Measurements from ENCODE around the gene GSG1L. TPM values are rescaled to one million over a fixed set of nuclear protein-coding genes. Genes with fewer than 3 reads are reported as not detected.

Gene GSG1L
- polyA plus RNA-seq, 1 donor (not counting 4 experiments of a cell fraction or from before 2014, with no cell fraction given), result not detected

GRCh38 chr16:28041615-28042014 lies 21.9 kb downstream of the GSG1L start:
- DNase-seq (ENCODE audit: low read depth, low spot score), result no peak
- dilution Hi-C loops (cut with MboI; ENCODE audit: extremely low pct_ligation_motif_present, low sequenced_read_pairs), result no loop called here
- H2AFZ ChIP-seq (ENCODE audit: control insufficient read depth, low read length), result no peak overlapping the region
- no peaks in the 10 kb centered on the region for H3K9me3 ChIP-seq (ENCODE audit: control insufficient read depth, low read depth, low read length)
- H3K36me3 ChIP-seq (ENCODE audit: control insufficient read depth in 2 of 2, extremely low read depth in 1 of 2, insufficient read depth in 2 of 2, low read length in 2 of 2), result no peaks in the 10 kb centered on the region
- no peaks in the 10 kb centered on the region for H3K4me1 ChIP-seq (ENCODE audit: control insufficient read depth, extremely low read depth, insufficient read depth, low read length)
- no peak overlapping the region for H3K27ac ChIP-seq (ENCODE audit: control insufficient read depth, insufficient read depth, low read length)
- H4K20me1 ChIP-seq (ENCODE audit: control insufficient read depth, extremely low read depth, insufficient read depth, low read length), result no peaks in the 10 kb centered on the region
- no peaks in the 10 kb centered on the region for H3K27me3 ChIP-seq (ENCODE audit: control insufficient read depth, extremely low read depth, insufficient read depth, low read length)
- H3K9ac ChIP-seq (ENCODE audit: control insufficient read depth, extremely low read depth, insufficient read depth, low read length), result no peak overlapping the region
- no peaks in the 10 kb centered on the region for H3K9me1 ChIP-seq (ENCODE audit: control insufficient read depth, extremely low read depth, insufficient read depth, low read length)
- no peaks in the 10 kb centered on the region for H3K79me2 ChIP-seq (ENCODE audit: control insufficient read depth, insufficient read depth, low read length)
- TF ChIP-seq EZH2 (IDR thresholded peaks at IDR 0.05; ENCODE audit: low read length), result no peak
- no peak for TF ChIP-seq CTCF (optimal IDR thresholded peaks at IDR 0.05 in 1 of 3, IDR thresholded peaks at IDR 0.05 in 1 of 3, conservative IDR thresholded peaks at IDR 0.05 in 1 of 3; ENCODE audit: extremely low read depth in 1 of 3, insufficient read depth in 2 of 3, low read length in 3 of 3)
- FAIRE-seq, result no peak
- no peak overlapping the region for H3K4me2 ChIP-seq (ENCODE audit: control insufficient read depth, extremely low read depth, insufficient read depth, low read depth, low read length)
- H3K4me3 ChIP-seq (ENCODE audit: control insufficient read depth in 2 of 3, extremely low read depth in 1 of 3, insufficient read depth in 2 of 3, low read depth in 1 of 3, low read length in 3 of 3), result no peak overlapping the region

GRCh38 chr16:28040039-28040438 lies 23.5 kb downstream of the GSG1L start:
- Histone ChIP-seq H3K9me3 (ENCODE audit: control insufficient read depth, low read depth, low read length) (no peaks in the 10 kb centered on the region), H2AFZ (ENCODE audit: control insufficient read depth, low read length) (no peak overlapping the region), H3K36me3 (ENCODE audit: control insufficient read depth in 2 of 2, extremely low read depth in 1 of 2, insufficient read depth in 2 of 2, low read length in 2 of 2) (no peaks in the 10 kb centered on the region), H3K79me2 (ENCODE audit: control insufficient read depth, insufficient read depth, low read length) (no peaks in the 10 kb centered on the region), H3K27me3 (ENCODE audit: control insufficient read depth, extremely low read depth, insufficient read depth, low read length) (no peaks in the 10 kb centered on the region), H3K4me1 (ENCODE audit: control insufficient read depth, extremely low read depth, insufficient read depth, low read length) (no peaks in the 10 kb centered on the region), H3K9me1 (ENCODE audit: control insufficient read depth, extremely low read depth, insufficient read depth, low read length) (no peaks in the 10 kb centered on the region), H3K4me3 (ENCODE audit: control insufficient read depth in 2 of 3, extremely low read depth in 1 of 3, insufficient read depth in 2 of 3, low read depth in 1 of 3, low read length in 3 of 3) (no peak overlapping the region), H3K9ac (ENCODE audit: control insufficient read depth, extremely low read depth, insufficient read depth, low read length) (no peak overlapping the region), H4K20me1 (ENCODE audit: control insufficient read depth, extremely low read depth, insufficient read depth, low read length) (no peaks in the 10 kb centered on the region), H3K27ac (ENCODE audit: control insufficient read depth, insufficient read depth, low read length) (no peak overlapping the region), H3K4me2 (ENCODE audit: control insufficient read depth, extremely low read depth, insufficient read depth, low read depth, low read length) (no peak overlapping the region)
- no peak for FAIRE-seq
- DNase-seq (ENCODE audit: low read depth, low spot score), result no peak
- TF ChIP-seq CTCF (optimal IDR thresholded peaks at IDR 0.05 in 1 of 3, IDR thresholded peaks at IDR 0.05 in 1 of 3, conservative IDR thresholded peaks at IDR 0.05 in 1 of 3; ENCODE audit: extremely low read depth in 1 of 3, insufficient read depth in 2 of 3, low read length in 3 of 3), result no peak
- no peak for TF ChIP-seq EZH2 (IDR thresholded peaks at IDR 0.05; ENCODE audit: low read length)
- dilution Hi-C loops (cut with MboI; ENCODE audit: extremely low pct_ligation_motif_present, low sequenced_read_pairs), result no loop called here

Data from keratinocyte (primary cell).